Tibial nerve (tissue), 3 donors: ENCODE measurements around the gene ANGPTL7.

Experiments
- CTCF ChIP-seq, 5 experiments: fragments of 200-600 bp in 3 of 5; fragments of 450-650 bp in 2 of 5; sonication (generic) in 3 of 5; IDR thresholded peaks; one replicate each; pipeline ENCODE4 v1.5.1; 2016 to 2019; ENCODE audit warnings: antibody characterized with exemption in 5 of 5, mild to moderate bottlenecking in 3 of 5, moderate library complexity in 2 of 5
- POLR2A ChIP-seq, 2 donors: fragments of 450-650 bp; IDR thresholded peaks; one replicate each; pipeline ENCODE4 v1.6.1; 2017; ENCODE audit warnings: antibody characterized with exemption in 2 of 2, mild to moderate bottlenecking in 2 of 2, moderate library complexity in 2 of 2

GRCh38 chr1:11153184-11153583 lies 36.0 kb upstream of the ANGPTL7 start:
- TF ChIP-seq CTCF (IDR thresholded peaks at IDR 0.05), result no peak
- no peak for TF ChIP-seq POLR2A (IDR thresholded peaks at IDR 0.05)
